Keratinocyte (primary cell): ENCODE data around the gene FCGR3B.
"Not testable (repeated sequence)": the region's sequence is repeated elsewhere in the genome, so short reads cannot be mapped to it uniquely, and the experiment has no call there.

Source experiments
- EZH2 ChIP-seq: IDR thresholded peaks from one replicate; pipeline ENCODE4 v1.6.1; 2012; ENCODE audit warnings: inconsistent platforms, mild to moderate bottlenecking, low read length, moderate library complexity
- TF ChIP-seq, protein P1 (sequence below), 3 experiments: IDR thresholded peaks in 1 of 3; conservative IDR thresholded peaks in 1 of 3; optimal IDR thresholded peaks in 1 of 3; 2 replicates in 2 of 3; 3 replicates in 1 of 3; pipeline versions ENCODE3 to v1.5.1; 2011; ENCODE audit warnings: low read length in 3 of 3, mild to moderate bottlenecking in 3 of 3, moderate library complexity in 2 of 3, control low read depth in 1 of 3, inconsistent platforms in 1 of 3; ENCODE audit not compliant: insufficient read depth in 2 of 3; ENCODE audit errors: extremely low read depth in 1 of 3

DNA sequence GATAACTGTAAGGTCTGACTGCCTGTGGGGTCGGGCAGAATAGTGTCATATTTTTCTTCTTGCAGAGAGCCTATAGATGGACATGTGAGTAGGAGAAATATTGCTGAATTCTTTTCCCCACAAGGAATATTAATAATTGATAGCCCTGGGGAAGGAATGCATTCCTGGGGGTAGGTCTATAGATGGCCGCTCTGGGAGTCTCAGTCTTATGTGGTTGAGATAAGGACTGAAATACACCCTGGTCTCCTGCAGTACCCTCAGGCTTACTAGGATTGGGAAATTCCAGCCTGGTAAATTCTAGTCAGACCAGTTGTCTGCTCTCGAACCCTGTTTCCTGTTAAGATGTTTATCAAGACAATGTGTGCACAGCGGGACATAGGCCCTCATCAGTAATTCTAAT, 12.5 kb downstream of the FCGR3B start:
- TF ChIP-seq, protein P1, sequence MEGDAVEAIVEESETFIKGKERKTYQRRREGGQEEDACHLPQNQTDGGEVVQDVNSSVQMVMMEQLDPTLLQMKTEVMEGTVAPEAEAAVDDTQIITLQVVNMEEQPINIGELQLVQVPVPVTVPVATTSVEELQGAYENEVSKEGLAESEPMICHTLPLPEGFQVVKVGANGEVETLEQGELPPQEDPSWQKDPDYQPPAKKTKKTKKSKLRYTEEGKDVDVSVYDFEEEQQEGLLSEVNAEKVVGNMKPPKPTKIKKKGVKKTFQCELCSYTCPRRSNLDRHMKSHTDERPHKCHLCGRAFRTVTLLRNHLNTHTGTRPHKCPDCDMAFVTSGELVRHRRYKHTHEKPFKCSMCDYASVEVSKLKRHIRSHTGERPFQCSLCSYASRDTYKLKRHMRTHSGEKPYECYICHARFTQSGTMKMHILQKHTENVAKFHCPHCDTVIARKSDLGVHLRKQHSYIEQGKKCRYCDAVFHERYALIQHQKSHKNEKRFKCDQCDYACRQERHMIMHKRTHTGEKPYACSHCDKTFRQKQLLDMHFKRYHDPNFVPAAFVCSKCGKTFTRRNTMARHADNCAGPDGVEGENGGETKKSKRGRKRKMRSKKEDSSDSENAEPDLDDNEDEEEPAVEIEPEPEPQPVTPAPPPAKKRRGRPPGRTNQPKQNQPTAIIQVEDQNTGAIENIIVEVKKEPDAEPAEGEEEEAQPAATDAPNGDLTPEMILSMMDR (optimal IDR thresholded peaks at IDR 0.05 in 1 of 3, IDR thresholded peaks at IDR 0.05 in 1 of 3, conservative IDR thresholded peaks at IDR 0.05 in 1 of 3; ENCODE audit: extremely low read depth in 1 of 3, insufficient read depth in 2 of 3, low read length in 3 of 3): not testable (repeated sequence)
- not testable (repeated sequence) for TF ChIP-seq EZH2
